ENCODE data around the gene MRPL4.
A peak's percentile ranks its signal among the peaks of the same experiment; 100 is the strongest.
"Not testable (repeated sequence)": the region's sequence is repeated elsewhere in the genome, so short reads cannot be mapped to it uniquely, and the experiment has no call there.

The MRPL4 gene

GRCh38 chr19:10268071-10268470, 16.1 kb downstream of the MRPL4 start:
- no peak for DNase-seq

- peak; percentile 96 for DNase-seq
Measured at GRCh38 chr19:10269333-10270179, 17.5 kb downstream of the MRPL4 start.

- DNase-seq, result peak; percentile 89
Measured at GRCh38 chr19:10270180-10270615, 18.2 kb downstream of the MRPL4 start.

GRCh38 chr19:10270616-10271394, 18.8 kb downstream of the MRPL4 start, which contains the start of gene ICAM1:
ICAM1 (plus strand) TSS chr19:10271120; CDS start chr19:10271160, 40 bp downstream.
- peak; percentile 88 for DNase-seq

GRCh38 chr19:10271543-10272086, 19.6 kb downstream of the MRPL4 start:
- DNase-seq, result peak; percentile 61

GRCh38 chr19:10274589-10274988, 22.6 kb downstream of the MRPL4 start:
- no peak for DNase-seq

- DNase-seq, result no peak
Measured at GRCh38 chr19:10277795-10278589, 26.0 kb downstream of the MRPL4 start.

- no peak for DNase-seq
Measured at GRCh38 chr19:10278935-10279334, 26.9 kb downstream of the MRPL4 start.

- no peak for DNase-seq
Measured at GRCh38 chr19:10279737-10280442, 27.9 kb downstream of the MRPL4 start.

- DNase-seq, result not testable (repeated sequence)
Measured at GRCh38 chr19:10282043-10282442, 30.0 kb downstream of the MRPL4 start.

- no peak for DNase-seq
Measured at GRCh38 chr19:10283301-10284064, 31.5 kb downstream of the MRPL4 start.

- no peak for DNase-seq
Measured at GRCh38 chr19:10284065-10284959, 32.3 kb downstream of the MRPL4 start.

GRCh38 chr19:10284960-10285278, 32.9 kb downstream of the MRPL4 start:
- DNase-seq, result no peak

- DNase-seq, result no peak
Measured at GRCh38 chr19:10285393-10285792, 33.4 kb downstream of the MRPL4 start.

- DNase-seq, result peak; percentile 68
Measured at GRCh38 chr19:10286803-10287737, 35.1 kb downstream of the MRPL4 start, which contains the start of gene ICAM4. ICAM4 (plus strand) TSS chr19:10286955; CDS start chr19:10287013, 58 bp downstream.

- DNase-seq, result peak; percentile 74
Measured at GRCh38 chr19:10288662-10289166, 36.7 kb downstream of the MRPL4 start.

GRCh38 chr19:10289167-10289835, 37.3 kb downstream of the MRPL4 start:
- DNase-seq, result peak; percentile 83

- DNase-seq, result peak; percentile 67
Measured at GRCh38 chr19:10289836-10290356, 37.9 kb downstream of the MRPL4 start, which contains the start of gene ICAM5. ICAM5 (plus strand) TSS chr19:10289952; CDS start chr19:10290044, 92 bp downstream.

Data from stimulated activated CD8-positive, alpha-beta memory T cell treated with anti-CD3 and anti-CD28 coated beads, Interleukin-4, amount 100 ng/mL, for 48 hours (primary cell).